ENCODE results near the gene ITGA11. TPM values are rescaled to one million over a fixed set of nuclear protein-coding genes. Genes with fewer than 3 reads are reported as not detected.

The ITGA11 gene
- total and polyA plus RNA-seq, 12 donors: 1.4 to 25.9 (median 12.3) TPM

DNA sequence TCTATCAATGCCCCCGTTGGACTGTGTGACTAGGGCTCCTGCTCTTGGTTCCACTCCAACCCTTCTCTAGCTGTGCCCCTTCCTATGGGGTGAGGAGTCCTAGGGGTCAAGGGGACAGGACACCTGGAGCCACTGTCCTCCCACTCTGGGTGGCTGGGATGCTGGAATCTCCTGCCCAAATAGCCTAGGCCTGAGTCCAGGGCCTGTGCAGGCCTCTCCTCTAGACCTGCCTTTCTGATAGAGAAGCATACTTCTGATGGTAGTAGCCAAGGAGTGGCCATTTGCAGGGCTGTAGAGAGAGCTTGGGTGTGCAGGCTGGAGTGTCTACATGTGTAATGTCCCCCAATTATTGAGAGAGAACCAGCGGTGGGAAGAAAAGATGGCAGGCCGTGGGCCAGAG is 54.2 kb downstream of the ITGA11 start:
- 95 to 97% methylated on average over 3 of the region's 3 CpGs for WGBS, 2 donors
- DNase-seq (no peak), ATAC-seq (no peak)
- no peak overlapping the region for H3K4me3 ChIP-seq
- H3K27ac ChIP-seq: no peak overlapping the region
- no peaks in the 10 kb centered on the region for H3K9me3 ChIP-seq
- TF ChIP-seq, protein P1, sequence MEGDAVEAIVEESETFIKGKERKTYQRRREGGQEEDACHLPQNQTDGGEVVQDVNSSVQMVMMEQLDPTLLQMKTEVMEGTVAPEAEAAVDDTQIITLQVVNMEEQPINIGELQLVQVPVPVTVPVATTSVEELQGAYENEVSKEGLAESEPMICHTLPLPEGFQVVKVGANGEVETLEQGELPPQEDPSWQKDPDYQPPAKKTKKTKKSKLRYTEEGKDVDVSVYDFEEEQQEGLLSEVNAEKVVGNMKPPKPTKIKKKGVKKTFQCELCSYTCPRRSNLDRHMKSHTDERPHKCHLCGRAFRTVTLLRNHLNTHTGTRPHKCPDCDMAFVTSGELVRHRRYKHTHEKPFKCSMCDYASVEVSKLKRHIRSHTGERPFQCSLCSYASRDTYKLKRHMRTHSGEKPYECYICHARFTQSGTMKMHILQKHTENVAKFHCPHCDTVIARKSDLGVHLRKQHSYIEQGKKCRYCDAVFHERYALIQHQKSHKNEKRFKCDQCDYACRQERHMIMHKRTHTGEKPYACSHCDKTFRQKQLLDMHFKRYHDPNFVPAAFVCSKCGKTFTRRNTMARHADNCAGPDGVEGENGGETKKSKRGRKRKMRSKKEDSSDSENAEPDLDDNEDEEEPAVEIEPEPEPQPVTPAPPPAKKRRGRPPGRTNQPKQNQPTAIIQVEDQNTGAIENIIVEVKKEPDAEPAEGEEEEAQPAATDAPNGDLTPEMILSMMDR (IDR thresholded peaks at IDR 0.05): no peak
- intact Hi-C loops (cut with DNase I): no loop called here
- H3K36me3 ChIP-seq: no peaks in the 10 kb centered on the region
- no peaks in the 10 kb centered on the region for H3K27me3 ChIP-seq
- peaks cover 0 to 6% (median 0%) of the 10 kb centered on the region in 9 donors for H3K4me1 ChIP-seq

DNA sequence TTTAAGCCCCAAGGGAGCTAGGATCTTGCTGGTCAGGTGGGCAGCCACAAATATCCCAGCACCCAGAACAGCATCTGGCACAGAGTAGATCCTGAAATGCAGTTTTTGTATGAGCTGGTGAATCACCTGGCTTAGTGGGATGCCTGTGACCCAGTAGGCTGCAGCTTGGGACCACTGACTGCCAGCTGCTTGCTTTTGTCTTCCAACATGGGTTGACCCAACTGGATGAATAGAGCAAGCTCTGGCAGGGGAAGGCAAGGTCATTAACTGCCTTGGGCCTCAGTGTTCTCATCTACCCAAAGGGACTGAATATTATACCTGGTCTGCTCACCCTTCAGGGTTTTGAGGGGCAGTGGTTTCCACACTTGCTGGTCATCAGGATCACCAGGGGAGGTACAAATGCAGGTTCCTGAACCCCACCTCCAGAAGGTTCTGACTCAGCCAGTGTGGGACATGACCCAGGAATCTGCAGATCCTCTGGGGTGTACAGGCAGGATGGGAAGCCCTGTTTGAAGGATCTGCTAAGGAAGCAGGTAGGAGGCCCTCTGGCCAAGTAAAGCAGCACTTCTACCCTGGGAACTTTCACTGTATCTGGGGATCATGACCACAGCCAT is 55.4 kb downstream of the ITGA11 start:
- intact Hi-C loops (cut with DNase I): no loop called here
- ATAC-seq (no peak), DNase-seq (no peak)
- no peaks in the 10 kb centered on the region for H3K27me3 ChIP-seq
- TF ChIP-seq, protein P1 (IDR thresholded peaks at IDR 0.05): no peak
- H3K36me3 ChIP-seq: no peaks in the 10 kb centered on the region
- no peak overlapping the region for H3K27ac ChIP-seq
- no peak overlapping the region for H3K4me3 ChIP-seq
- no peaks in the 10 kb centered on the region for H3K9me3 ChIP-seq
- peaks cover 0 to 10% (median 0%) of the 10 kb centered on the region in 9 donors for H3K4me1 ChIP-seq

DNA sequence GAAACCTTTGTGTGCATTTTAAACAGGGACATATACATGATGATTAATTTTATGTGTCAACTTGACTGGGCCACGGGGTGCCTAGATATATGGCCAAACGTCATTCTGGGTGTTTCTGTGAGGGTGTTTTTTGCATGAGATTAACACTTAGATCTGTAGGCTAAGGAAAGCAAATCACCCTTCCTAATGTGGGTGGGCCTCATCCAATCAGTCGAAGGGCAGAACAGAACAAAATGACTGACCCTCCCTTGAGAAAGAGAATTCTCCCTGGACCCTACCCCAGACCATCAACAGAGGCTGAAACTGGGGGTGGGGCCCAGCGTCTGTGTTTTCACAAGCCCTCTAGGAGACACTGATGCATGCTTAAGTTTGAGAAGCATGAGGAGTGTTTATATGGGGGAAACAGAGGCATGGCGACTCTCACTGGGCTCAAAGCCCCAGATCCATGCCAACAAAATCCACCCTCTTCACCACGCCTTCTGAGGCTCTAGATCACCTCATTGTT is 56.2 kb downstream of the ITGA11 start:
- DNase-seq (no peak), ATAC-seq (no peak)
- TF ChIP-seq, protein P1 (IDR thresholded peaks at IDR 0.05): no peak
- no peak overlapping the region for H3K27ac ChIP-seq
- H3K9me3 ChIP-seq: no peaks in the 10 kb centered on the region
- intact Hi-C loops (cut with DNase I): no loop called here
- peaks cover 0 to 18% (median 5%) of the 10 kb centered on the region in 9 donors for H3K4me1 ChIP-seq
- H3K4me3 ChIP-seq: no peak overlapping the region
- H3K27me3 ChIP-seq: no peaks in the 10 kb centered on the region
- H3K36me3 ChIP-seq: no peaks in the 10 kb centered on the region
- 93 to 95% methylated on average over 6 of the region's 6 CpGs for WGBS, 2 donors

DNA sequence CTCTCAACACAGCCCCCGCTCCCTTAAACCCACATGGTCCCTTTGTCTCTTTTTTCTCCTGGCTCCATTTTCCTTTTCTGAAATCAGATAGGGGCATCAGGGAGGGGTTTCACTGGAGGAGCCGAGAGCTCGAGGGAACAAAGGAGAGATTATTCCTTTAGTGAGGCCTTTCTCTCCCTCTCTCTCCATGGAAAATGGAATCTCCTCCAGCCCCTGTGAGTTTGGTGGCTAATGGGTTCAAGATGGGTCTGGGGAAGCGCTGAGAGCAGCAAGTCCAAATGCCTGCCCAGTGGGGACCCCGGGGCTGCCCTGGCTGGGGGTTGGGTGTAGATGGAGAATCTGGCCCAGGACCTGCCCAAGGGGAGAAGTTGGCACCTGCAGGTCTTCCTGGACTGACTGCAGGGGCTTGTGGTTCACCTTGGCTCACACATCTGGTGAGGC is 56.8 kb downstream of the ITGA11 start:
- Histone ChIP-seq H3K9me3 (no peaks in the 10 kb centered on the region), H3K4me1 (peaks cover 0 to 23% (median 8%) of the 10 kb centered on the region in 9 donors), H3K36me3 (no peaks in the 10 kb centered on the region), H3K27me3 (no peaks in the 10 kb centered on the region), H3K27ac (no peak overlapping the region), H3K4me3 (no peak overlapping the region)
- intact Hi-C loops (cut with DNase I): no loop called here
- DNase-seq: no peak
- no peak for ATAC-seq
- WGBS, 2 donors: 93 to 94% methylated on average over 5 of the region's 5 CpGs
- TF ChIP-seq, protein P1 (IDR thresholded peaks at IDR 0.05): no peak
